Parathyroid adenoma (tissue), 2 donors: ENCODE data around the gene SLC39A6.
A peak's percentile ranks its signal among the peaks of the same experiment; 100 is the strongest.

Source experiments
- H2AFZ ChIP-seq: fragments of 300-600 bp; sonication (generic); one replicate; pipeline ENCODE4 v1.7.0; 2017; ENCODE audit warnings: antibody characterized with exemption, mild to moderate bottlenecking
- H3K27ac ChIP-seq: fragments of 300-600 bp; sonication (generic); one replicate; pipeline ENCODE4 v1.7.0; 2017
- H3K27me3 ChIP-seq: fragments of 300-600 bp; sonication (generic); one replicate; pipeline ENCODE4 v1.7.0; 2017; ENCODE audit warnings: low read length; ENCODE audit not compliant: control insufficient read depth, insufficient read depth
- H3K36me3 ChIP-seq: fragments of 300-600 bp; sonication (generic); one replicate; pipeline ENCODE4 v1.7.0; 2017; ENCODE audit warnings: low read length; ENCODE audit not compliant: control insufficient read depth, insufficient read depth
- H3K4me1 ChIP-seq: fragments of 300-600 bp; sonication (generic); one replicate; pipeline ENCODE4 v1.7.0; 2017; ENCODE audit warnings: control low read depth
- H3K4me2 ChIP-seq: fragments of 300-600 bp; sonication (generic); one replicate; pipeline ENCODE4 v1.7.0; 2017; ENCODE audit warnings: low read length
- H3K4me3 ChIP-seq: fragments of 300-600 bp; sonication (generic); one replicate; pipeline ENCODE4 v1.7.0; 2017; ENCODE audit warnings: low read depth, low read length
- H3K79me2 ChIP-seq: fragments of 300-600 bp; sonication (generic); one replicate; pipeline ENCODE4 v1.7.0; 2017; ENCODE audit warnings: control low read depth
- H3K9ac ChIP-seq: fragments of 300-600 bp; sonication (generic); one replicate; pipeline ENCODE4 v1.7.0; 2017; ENCODE audit warnings: mild to moderate bottlenecking
- H3K9me3 ChIP-seq: fragments of 300-600 bp; sonication (generic); one replicate; pipeline ENCODE4 v1.7.0; 2017; ENCODE audit warnings: low read length; ENCODE audit not compliant: control insufficient read depth
- TF ChIP-seq, protein P1 (sequence below): fragments of 300-600 bp; sonication (generic); IDR thresholded peaks from one replicate; pipeline ENCODE4 v1.7.0; 2017; ENCODE audit warnings: antibody characterized with exemption, mild to moderate bottlenecking
- donor health status: primary hyperparathyroidism.

The SLC39A6 gene

DNA sequence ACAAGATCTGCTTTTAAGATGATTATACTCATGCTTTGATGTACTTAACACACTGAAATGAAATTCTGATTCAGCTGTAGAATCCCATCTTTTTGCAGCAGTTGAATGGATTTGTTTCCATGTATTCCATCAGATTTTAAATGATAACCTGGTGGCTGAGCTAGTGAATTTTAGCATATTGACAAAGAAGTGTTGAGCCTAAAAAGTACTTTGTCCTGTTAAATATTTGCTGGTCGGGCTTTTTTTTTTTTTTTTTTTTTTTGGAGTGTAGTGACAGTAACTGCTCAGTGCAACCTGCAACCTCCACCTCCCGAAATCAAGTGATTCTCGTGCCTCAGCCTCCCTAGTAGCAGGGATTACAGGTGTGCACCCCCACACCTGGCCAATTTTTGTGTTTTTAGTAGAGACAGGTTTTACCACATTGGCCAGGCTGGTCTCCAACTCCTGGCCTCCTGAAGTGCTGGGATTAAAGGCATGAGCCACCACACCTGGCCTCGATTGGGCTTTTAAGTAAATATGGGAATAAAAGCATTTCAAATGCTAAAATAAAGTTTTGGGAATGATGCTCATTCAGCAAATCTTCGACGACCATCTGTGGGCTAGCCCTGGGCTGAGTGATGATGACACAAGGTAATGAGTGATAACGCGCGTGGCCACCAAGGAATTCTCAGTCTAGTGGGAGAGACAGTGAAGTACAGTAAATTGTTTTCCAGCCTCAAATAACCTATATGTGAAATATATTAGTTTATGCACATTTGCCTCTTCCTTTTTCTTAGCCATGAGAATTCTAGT, 2.7 kb upstream of the SLC39A6 start:
- Histone ChIP-seq H3K27me3 (no peaks in the 10 kb centered on the region), H3K4me2 (no peak overlapping the region), H3K36me3 (no peaks in the 10 kb centered on the region), H3K4me3 (no peak overlapping the region), H3K4me1 (peaks cover 7% of the 10 kb centered on the region), H3K79me2 (peaks cover 23% of the 10 kb centered on the region), H3K27ac (no peak overlapping the region), H3K9me3 (no peaks in the 10 kb centered on the region), H2AFZ (no peak overlapping the region), H3K9ac (no peak overlapping the region)
- TF ChIP-seq, protein P1, sequence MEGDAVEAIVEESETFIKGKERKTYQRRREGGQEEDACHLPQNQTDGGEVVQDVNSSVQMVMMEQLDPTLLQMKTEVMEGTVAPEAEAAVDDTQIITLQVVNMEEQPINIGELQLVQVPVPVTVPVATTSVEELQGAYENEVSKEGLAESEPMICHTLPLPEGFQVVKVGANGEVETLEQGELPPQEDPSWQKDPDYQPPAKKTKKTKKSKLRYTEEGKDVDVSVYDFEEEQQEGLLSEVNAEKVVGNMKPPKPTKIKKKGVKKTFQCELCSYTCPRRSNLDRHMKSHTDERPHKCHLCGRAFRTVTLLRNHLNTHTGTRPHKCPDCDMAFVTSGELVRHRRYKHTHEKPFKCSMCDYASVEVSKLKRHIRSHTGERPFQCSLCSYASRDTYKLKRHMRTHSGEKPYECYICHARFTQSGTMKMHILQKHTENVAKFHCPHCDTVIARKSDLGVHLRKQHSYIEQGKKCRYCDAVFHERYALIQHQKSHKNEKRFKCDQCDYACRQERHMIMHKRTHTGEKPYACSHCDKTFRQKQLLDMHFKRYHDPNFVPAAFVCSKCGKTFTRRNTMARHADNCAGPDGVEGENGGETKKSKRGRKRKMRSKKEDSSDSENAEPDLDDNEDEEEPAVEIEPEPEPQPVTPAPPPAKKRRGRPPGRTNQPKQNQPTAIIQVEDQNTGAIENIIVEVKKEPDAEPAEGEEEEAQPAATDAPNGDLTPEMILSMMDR, result no peak

DNA sequence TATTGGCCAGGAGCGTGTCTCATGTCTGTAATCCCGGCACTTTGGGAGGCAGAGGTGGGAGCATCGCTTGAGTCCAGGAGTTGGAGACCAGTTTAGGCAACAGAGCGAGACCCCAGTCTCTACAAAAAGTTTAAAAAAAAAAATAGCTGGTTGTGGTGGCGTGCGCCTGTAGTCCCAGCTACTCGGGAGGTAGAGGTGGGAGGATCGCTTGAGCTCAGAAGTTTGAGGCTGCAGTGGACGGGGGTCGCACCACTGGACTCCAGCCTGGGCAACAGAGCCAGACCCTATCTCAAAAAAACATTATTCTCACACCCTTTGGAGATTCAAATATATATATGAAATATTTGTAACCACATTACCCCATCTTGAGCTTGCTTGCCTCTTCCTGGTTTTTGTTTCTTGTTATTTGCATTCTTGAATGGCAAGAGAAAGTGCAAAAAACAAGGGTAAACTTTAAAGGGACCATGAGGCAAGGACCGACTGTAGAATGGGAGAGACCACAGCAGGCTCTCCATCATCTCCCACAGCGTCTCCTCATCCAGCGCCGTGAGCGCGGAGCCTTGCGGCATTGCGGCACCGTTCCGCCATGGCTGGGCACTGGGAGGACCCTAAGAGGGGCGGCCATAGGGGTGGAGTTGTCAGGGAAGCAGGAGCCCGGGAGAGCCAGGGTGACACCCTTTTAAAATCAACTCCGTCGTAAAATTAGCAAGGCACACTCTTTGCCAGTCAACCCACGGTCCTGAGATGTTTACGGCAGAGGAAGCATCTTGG, 1.9 kb upstream of the SLC39A6 start:
- H3K4me3 ChIP-seq, result peak overlapping the region; percentile 91
- peaks cover 7% of the 10 kb centered on the region for H3K4me1 ChIP-seq
- H3K36me3 ChIP-seq, result no peaks in the 10 kb centered on the region
- H3K79me2 ChIP-seq, result peaks cover 23% of the 10 kb centered on the region
- H3K9ac ChIP-seq, result no peak overlapping the region
- TF ChIP-seq, protein P1, result no peak
- no peaks in the 10 kb centered on the region for H3K27me3 ChIP-seq
- no peak overlapping the region for H3K27ac ChIP-seq
- H2AFZ ChIP-seq, result no peak overlapping the region
- H3K4me2 ChIP-seq, result peak overlapping the region; percentile 100
- no peaks in the 10 kb centered on the region for H3K9me3 ChIP-seq

GRCh38 chr18:36130039-36130831, 1.1 kb upstream of the SLC39A6 start:
- peak overlapping the region; percentile 98 for H3K27ac ChIP-seq
- no peaks in the 10 kb centered on the region for H3K36me3 ChIP-seq
- peak overlapping the region; percentile 97 for H2AFZ ChIP-seq
- H3K9me3 ChIP-seq, result no peaks in the 10 kb centered on the region
- TF ChIP-seq, protein P1, result no peak
- H3K4me3 ChIP-seq, result peak overlapping the region; percentile 91
- peaks cover 23% of the 10 kb centered on the region for H3K79me2 ChIP-seq
- peak overlapping the region; percentile 64 for H3K9ac ChIP-seq
- H3K4me2 ChIP-seq, result peak overlapping the region; percentile 100
- peaks cover 7% of the 10 kb centered on the region for H3K4me1 ChIP-seq
- H3K27me3 ChIP-seq, result no peaks in the 10 kb centered on the region

DNA sequence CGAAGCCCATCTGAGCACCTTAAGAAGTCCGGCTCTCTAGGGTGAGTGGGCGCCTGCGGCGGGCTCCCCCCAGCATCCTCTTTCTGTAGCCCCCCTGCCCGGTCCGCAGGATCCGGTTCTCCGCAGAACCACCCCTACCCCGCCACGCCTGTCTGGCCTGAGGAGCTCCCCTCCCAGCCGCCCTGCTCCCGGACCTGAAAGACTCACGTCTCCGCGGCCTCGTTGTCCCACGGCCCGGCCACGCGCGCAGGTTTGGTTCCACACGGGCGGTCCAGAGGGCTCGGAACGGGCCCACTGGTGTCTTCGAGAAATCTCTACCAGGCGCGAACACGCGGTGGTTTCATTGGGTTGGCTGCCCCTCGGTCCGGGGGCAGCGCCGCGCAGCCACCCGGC, 237 bp downstream of the SLC39A6 start:
- Histone ChIP-seq H3K79me2 (peaks cover 23% of the 10 kb centered on the region), H3K4me1 (peaks cover 7% of the 10 kb centered on the region), H3K4me3 (peak overlapping the region; percentile 91), H2AFZ (peak overlapping the region; percentile 97), H3K4me2 (peak overlapping the region; percentile 100), H3K27me3 (no peaks in the 10 kb centered on the region), H3K9me3 (no peaks in the 10 kb centered on the region), H3K9ac (peak overlapping the region; percentile 64), H3K36me3 (no peaks in the 10 kb centered on the region), H3K27ac (peak overlapping the region; percentile 98)
- TF ChIP-seq, protein P1, result no peak
